T-helper 2 cell treated with Interferon-gamma antibody and Interleukin-4, amounts not matched to agents 5 μg/mL and 100 μg/mL, for 36 hours (primary cell): Measurements from ENCODE around the gene DCDC1.

Experiments used
- DNase-seq: peaks from one replicate; pipeline ENCODE4 v3.0.0; 2021; ENCODE audit warnings: low spot score
- H3K27ac Mint-ChIP-seq: one replicate; pipeline ENCODE4 v1.8.0; 2021; ENCODE audit warnings: mild to moderate bottlenecking, mixed read lengths
- H3K27me3 Mint-ChIP-seq: one replicate; pipeline ENCODE4 v1.8.0; 2021; ENCODE audit warnings: low read depth, mixed read lengths
- H3K36me3 Mint-ChIP-seq: one replicate; pipeline ENCODE4 v1.8.0; 2021; ENCODE audit warnings: low read depth, mixed read lengths
- H3K4me1 Mint-ChIP-seq: one replicate; pipeline ENCODE4 v1.8.0; 2021; ENCODE audit warnings: low read depth, mixed read lengths
- H3K4me3 Mint-ChIP-seq: one replicate; pipeline ENCODE4 v1.8.0; 2022; ENCODE audit warnings: mild to moderate bottlenecking, moderate library complexity, mixed read lengths
- H3K9me3 Mint-ChIP-seq: one replicate; pipeline ENCODE4 v1.8.0; 2021; ENCODE audit warnings: mixed read lengths

Gene DCDC1

DNA sequence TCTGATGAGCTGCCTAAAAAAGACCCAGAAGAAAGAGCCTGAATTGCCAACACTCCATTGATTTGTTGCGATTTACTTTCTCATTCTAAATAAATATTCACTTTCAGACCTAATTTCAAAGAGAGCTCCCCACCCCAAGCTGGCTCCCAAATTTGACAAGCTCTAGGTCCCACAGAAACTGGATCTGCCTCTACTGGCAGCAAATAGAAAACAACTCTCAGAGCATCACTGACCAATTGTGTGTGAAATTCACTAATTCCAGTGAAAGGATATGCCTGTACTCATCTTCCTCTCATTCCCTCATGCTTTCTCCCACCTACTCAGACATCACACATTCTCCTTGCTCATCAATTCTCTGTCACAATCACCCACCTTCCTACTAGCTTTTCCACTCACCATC, 249.1 kb downstream of the DCDC1 start:
- Mint-ChIP-seq H3K4me1 (no peaks in the 10 kb centered on the region), H3K27ac (no peak overlapping the region), H3K9me3 (no peaks in the 10 kb centered on the region), H3K4me3 (no peak overlapping the region), H3K27me3 (no peaks in the 10 kb centered on the region), H3K36me3 (no peaks in the 10 kb centered on the region)
- no peak for DNase-seq

DNA sequence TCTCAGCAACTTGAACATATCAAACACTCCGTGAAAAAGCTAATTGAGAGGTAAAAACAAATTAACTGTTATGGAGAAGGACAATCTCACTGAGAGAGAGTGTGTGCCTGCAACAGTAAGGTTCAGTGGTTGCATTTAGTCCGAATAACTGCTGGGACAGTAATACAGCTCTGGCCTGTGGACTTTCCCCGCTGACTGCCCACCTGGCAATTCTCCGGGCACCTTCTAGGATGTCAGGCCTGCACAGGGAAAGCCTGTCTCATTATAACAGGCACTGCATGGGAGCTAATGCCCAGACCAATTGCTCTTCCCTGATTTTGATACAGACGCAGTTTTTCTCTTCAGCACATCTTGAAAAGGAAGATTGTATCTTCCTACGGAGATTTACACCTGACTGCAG, 251.0 kb downstream of the DCDC1 start:
- Mint-ChIP-seq H3K4me1 (no peaks in the 10 kb centered on the region), H3K27ac (no peak overlapping the region), H3K9me3 (no peaks in the 10 kb centered on the region), H3K4me3 (no peak overlapping the region), H3K27me3 (no peaks in the 10 kb centered on the region), H3K36me3 (no peaks in the 10 kb centered on the region)
- DNase-seq, result no peak

DNA sequence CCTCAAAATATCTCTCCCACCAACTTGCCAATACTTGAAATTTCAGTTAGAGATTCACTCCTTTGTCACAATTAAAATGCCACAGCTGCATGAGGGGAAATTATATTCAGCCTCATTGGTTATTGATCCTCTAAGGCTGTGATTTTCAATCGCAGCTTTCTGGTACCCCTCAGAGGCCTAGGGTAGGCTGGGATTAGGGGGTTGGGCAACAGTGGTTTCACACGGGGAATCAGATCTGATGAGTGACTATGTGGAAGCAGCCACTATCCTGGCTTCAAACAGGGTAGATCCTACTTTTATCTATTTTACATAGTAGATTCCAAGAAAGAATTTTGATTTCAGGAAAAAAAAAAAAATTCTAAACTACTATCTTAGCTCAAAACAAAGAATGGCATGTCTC, 252.5 kb downstream of the DCDC1 start:
- Mint-ChIP-seq H3K4me1 (no peaks in the 10 kb centered on the region), H3K27me3 (no peaks in the 10 kb centered on the region), H3K9me3 (no peaks in the 10 kb centered on the region), H3K27ac (no peak overlapping the region), H3K4me3 (no peak overlapping the region), H3K36me3 (no peaks in the 10 kb centered on the region)
- DNase-seq, result no peak

- DNase-seq, result no peak
- H3K4me1 Mint-ChIP-seq, result no peaks in the 10 kb centered on the region
- H3K4me3 Mint-ChIP-seq, result no peak overlapping the region
- no peaks in the 10 kb centered on the region for H3K9me3 Mint-ChIP-seq
- H3K36me3 Mint-ChIP-seq, result no peaks in the 10 kb centered on the region
- no peaks in the 10 kb centered on the region for H3K27me3 Mint-ChIP-seq
- no peak overlapping the region for H3K27ac Mint-ChIP-seq
Observed at GRCh38 chr11:31114442-31114841, 255.1 kb downstream of the DCDC1 start.

DNA sequence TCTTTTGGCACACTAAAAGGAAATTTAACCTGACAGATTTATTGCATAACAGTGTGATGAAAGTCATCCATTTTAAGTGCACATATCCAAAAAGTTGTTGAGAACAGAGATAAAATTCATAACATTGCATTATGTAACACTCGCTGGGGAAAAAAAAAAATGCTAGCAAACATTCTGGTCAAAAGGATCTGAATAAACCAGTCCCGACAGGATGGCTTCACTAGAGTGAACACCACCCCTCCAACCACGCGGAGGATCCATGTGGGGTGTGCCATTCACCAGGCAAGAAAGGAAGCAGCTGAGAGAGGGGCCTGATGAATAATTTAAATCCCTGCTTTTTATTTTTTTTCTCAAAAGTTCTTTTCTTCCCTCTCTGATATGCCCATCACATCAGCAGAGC, 258.7 kb downstream of the DCDC1 start:
- no peaks in the 10 kb centered on the region for H3K4me1 Mint-ChIP-seq
- H3K36me3 Mint-ChIP-seq, result no peaks in the 10 kb centered on the region
- H3K4me3 Mint-ChIP-seq, result no peak overlapping the region
- no peaks in the 10 kb centered on the region for H3K9me3 Mint-ChIP-seq
- DNase-seq, result no peak
- H3K27me3 Mint-ChIP-seq, result no peaks in the 10 kb centered on the region
- no peak overlapping the region for H3K27ac Mint-ChIP-seq

GRCh38 chr11:31109446-31109845, 260.1 kb downstream of the DCDC1 start:
- H3K9me3 Mint-ChIP-seq, result no peaks in the 10 kb centered on the region
- no peaks in the 10 kb centered on the region for H3K27me3 Mint-ChIP-seq
- H3K4me3 Mint-ChIP-seq, result no peak overlapping the region
- H3K36me3 Mint-ChIP-seq, result no peaks in the 10 kb centered on the region
- DNase-seq, result no peak
- H3K4me1 Mint-ChIP-seq, result no peaks in the 10 kb centered on the region
- no peak overlapping the region for H3K27ac Mint-ChIP-seq

- H3K27ac Mint-ChIP-seq, result no peak overlapping the region
- no peaks in the 10 kb centered on the region for H3K36me3 Mint-ChIP-seq
- no peak overlapping the region for H3K4me3 Mint-ChIP-seq
- no peaks in the 10 kb centered on the region for H3K9me3 Mint-ChIP-seq
- no peak for DNase-seq
- no peaks in the 10 kb centered on the region for H3K4me1 Mint-ChIP-seq
- H3K27me3 Mint-ChIP-seq, result no peaks in the 10 kb centered on the region
Observed at GRCh38 chr11:31107649-31108048, 261.9 kb downstream of the DCDC1 start.

DNA sequence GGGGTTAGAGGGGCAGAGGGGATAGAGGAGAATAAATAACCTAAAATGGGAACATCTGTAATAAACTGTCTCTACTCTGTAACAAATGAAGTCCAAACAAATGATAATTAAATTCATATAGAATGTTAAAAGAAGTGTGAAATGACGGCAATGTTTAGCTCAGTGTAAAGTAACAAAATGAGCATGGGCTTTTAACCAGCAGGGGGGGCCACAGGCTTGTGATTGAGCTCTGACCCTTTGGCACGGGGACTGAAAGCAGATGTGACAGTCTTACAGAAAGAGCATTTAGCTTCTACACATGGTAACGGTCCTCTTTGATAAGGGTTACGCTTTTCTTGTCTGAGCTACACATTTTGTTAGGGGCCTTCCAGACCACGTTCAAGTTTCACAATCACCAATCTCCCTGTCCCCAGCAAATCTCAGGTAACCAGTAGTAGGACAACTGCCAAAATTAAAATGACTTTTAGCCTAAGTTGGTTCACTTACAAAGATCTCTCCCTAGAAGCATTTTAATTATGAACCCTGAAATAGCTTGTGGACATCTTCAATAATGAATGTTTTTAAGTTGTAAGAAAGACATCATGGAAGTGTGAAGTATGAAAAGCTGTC, 262.5 kb downstream of the DCDC1 start:
- DNase-seq, result no peak
- Mint-ChIP-seq H3K27ac (no peak overlapping the region), H3K27me3 (no peaks in the 10 kb centered on the region), H3K4me1 (no peaks in the 10 kb centered on the region), H3K4me3 (no peak overlapping the region), H3K36me3 (no peaks in the 10 kb centered on the region), H3K9me3 (no peaks in the 10 kb centered on the region)

DNA sequence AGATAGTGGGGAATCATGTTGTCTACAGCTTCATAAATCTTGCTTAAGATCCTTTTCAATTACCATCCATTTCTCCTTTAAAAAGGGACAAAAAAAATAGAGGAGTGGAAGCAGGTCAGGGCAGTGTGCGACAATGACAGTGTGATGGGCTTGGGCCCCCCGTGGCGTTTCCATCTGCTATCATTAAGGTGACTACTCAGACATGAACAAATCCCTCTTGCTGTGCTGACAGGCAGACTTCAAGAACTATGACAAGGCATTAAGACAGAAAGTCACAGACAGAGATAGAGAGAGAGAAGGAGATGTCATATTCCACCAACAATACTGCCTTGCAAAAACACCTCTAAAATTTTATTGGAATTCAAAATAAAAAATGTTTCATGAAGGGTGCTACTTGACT, 263.2 kb downstream of the DCDC1 start:
- Mint-ChIP-seq H3K27me3 (no peaks in the 10 kb centered on the region), H3K4me3 (no peak overlapping the region), H3K27ac (no peak overlapping the region), H3K36me3 (no peaks in the 10 kb centered on the region), H3K9me3 (no peaks in the 10 kb centered on the region), H3K4me1 (no peaks in the 10 kb centered on the region)
- DNase-seq, result no peak

DNA sequence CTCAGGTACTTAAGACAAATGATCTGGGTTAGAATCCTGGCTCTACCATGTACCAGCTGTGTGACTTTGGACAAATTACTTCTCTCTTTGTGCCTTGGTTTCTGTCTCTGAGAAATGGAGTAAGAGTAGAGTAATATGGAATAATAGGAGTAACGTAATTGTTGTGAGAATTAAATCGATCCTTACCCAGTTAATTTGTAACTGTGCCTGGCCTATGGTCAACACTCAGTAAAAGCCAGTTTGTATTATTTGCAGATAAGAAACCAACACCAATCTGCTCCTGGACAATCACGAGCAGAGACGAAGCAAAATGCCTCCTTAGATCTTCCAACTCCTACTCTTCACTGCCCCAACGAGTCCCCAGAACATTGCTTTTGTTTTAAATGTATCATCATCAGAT, 266.7 kb downstream of the DCDC1 start:
- no peaks in the 10 kb centered on the region for H3K36me3 Mint-ChIP-seq
- H3K27me3 Mint-ChIP-seq, result no peaks in the 10 kb centered on the region
- H3K27ac Mint-ChIP-seq, result no peak overlapping the region
- H3K4me1 Mint-ChIP-seq, result no peaks in the 10 kb centered on the region
- no peak overlapping the region for H3K4me3 Mint-ChIP-seq
- H3K9me3 Mint-ChIP-seq, result no peaks in the 10 kb centered on the region
- no peak for DNase-seq

DNA sequence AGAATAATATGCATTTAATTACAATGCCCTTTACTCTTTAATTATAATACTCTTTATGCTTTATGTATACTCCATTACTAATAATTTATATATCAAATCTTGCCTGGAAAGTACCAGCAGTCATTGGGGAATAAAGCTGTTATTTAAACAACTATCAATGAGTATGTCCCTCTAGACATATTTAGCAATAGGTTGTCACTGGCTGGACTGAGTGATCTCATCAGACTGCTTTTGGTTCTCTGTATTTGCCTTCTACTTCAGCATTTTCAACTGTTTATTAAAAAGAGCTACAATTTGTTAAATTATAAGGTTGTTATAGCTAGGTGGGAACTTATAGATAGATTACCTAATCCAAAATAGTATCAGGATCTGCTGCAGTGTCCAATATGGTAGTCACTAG, 267.2 kb downstream of the DCDC1 start:
- Mint-ChIP-seq H3K4me1 (no peaks in the 10 kb centered on the region), H3K9me3 (no peaks in the 10 kb centered on the region), H3K4me3 (no peak overlapping the region), H3K27me3 (no peaks in the 10 kb centered on the region), H3K36me3 (no peaks in the 10 kb centered on the region), H3K27ac (no peak overlapping the region)
- DNase-seq, result no peak

GRCh38 chr11:31096191-31096805, 273.2 kb downstream of the DCDC1 start:
- Mint-ChIP-seq H3K27ac (no peak overlapping the region), H3K27me3 (no peaks in the 10 kb centered on the region), H3K4me3 (no peak overlapping the region), H3K4me1 (no peaks in the 10 kb centered on the region), H3K9me3 (no peaks in the 10 kb centered on the region), H3K36me3 (no peaks in the 10 kb centered on the region)
- no peak for DNase-seq

DNA sequence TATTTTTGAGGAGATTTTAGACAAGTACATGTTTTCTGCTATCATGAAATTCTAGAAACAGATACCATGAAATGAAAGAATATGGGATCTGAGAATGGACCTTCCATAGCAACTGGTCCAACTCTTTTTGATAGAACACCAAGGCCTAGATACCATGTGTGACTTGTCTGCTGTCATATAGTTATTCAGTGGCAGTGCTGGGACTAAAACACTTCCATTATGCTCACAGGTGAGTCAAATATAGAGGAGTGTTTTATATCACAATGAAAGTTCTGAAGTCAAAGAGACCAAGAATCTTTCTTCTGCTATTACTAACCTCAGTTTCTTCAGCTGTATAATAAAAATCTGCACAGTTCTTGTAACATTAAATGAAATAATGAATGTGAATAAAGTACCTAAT, 276.9 kb downstream of the DCDC1 start:
- no peak overlapping the region for H3K4me3 Mint-ChIP-seq
- no peaks in the 10 kb centered on the region for H3K4me1 Mint-ChIP-seq
- H3K9me3 Mint-ChIP-seq, result peaks cover 17% of the 10 kb centered on the region
- DNase-seq, result no peak
- H3K27me3 Mint-ChIP-seq, result no peaks in the 10 kb centered on the region
- no peaks in the 10 kb centered on the region for H3K36me3 Mint-ChIP-seq
- no peak overlapping the region for H3K27ac Mint-ChIP-seq

DNA sequence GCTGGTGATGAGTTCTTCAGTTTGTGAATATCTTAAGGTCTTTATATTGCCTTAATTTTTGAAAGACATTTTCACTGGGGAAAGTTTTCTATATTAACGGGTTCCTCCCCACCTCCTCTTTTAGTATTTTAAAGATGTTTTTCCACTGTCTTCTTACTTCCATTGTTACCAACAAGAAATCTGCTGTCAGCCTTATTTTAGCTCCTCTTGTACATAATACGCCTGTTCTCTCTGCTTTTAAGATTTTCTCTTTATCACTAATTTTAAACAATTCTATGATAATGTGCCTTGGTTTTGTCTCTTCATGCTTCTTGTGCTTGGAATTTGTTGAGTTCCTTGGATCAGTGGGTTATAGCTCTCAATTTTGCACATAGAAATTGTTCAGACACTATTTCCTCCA, 280.4 kb downstream of the DCDC1 start:
- Mint-ChIP-seq H3K27me3 (no peaks in the 10 kb centered on the region), H3K4me3 (no peak overlapping the region), H3K36me3 (no peaks in the 10 kb centered on the region), H3K9me3 (peaks cover 17% of the 10 kb centered on the region), H3K27ac (no peak overlapping the region), H3K4me1 (no peaks in the 10 kb centered on the region)
- no peak for DNase-seq
